Prostate gland (tissue), 2 donors: ENCODE data around the gene FAM83F. TPM values are rescaled to one million over a fixed set of nuclear protein-coding genes. Genes with fewer than 3 reads are reported as not detected.

Experiments
- DNase-seq: peaks from one replicate; pipeline ENCODE4 v3.0.0-alpha.2; 2019; ENCODE audit warnings: low spot score
- H3K27ac ChIP-seq, 2 donors: fragments of 200-600 bp; sonication (generic); 2 replicates each; pipeline ENCODE4 v1.5.1; 2017 to 2019
- H3K27me3 ChIP-seq: fragments of 200-600 bp; sonication (generic); replicated peaks from 2 replicates; pipeline ENCODE4 v1.5.1; 2019; ENCODE audit not compliant: insufficient read depth
- H3K36me3 ChIP-seq, 2 donors: fragments of 200-600 bp; sonication (generic); 1 replicate in 1 of 2; 2 replicates in 1 of 2; pipeline versions ENCODE4 v1.5.1 to v1.8.1; 2017 to 2019
- H3K4me1 ChIP-seq: fragments of 200-600 bp; sonication (generic); replicated peaks from 2 replicates; pipeline ENCODE4 v1.5.1; 2019
- H3K4me3 ChIP-seq, 2 donors: fragments of 200-600 bp; sonication (generic); 2 replicates each; pipeline ENCODE4 v1.5.1; 2017 to 2019
- H3K9me3 ChIP-seq: fragments of 200-600 bp; sonication (generic); 2 replicates; pipeline ENCODE4 v1.5.1; 2017
- CTCF ChIP-seq, 4 experiments: fragments of 200-600 bp in 2 of 4; fragments of 450-650 bp in 2 of 4; sonication (generic) in 2 of 4; IDR thresholded peaks; 1 replicate in 3 of 4; 2 replicates in 1 of 4; pipeline ENCODE4 v1.5.1; 2016 to 2019; ENCODE audit warnings: antibody characterized with exemption in 4 of 4, mild to moderate bottlenecking in 2 of 4, moderate library complexity in 2 of 4
- POLR2A ChIP-seq: fragments of 450-650 bp; IDR thresholded peaks from one replicate; pipeline ENCODE4 v1.6.1; 2016; ENCODE audit warnings: antibody characterized with exemption, mild to moderate bottlenecking
- POLR2AphosphoS5 ChIP-seq: sonication (generic); formaldehyde crosslinking; IDR thresholded peaks from one replicate; pipeline ENCODE4 v1.6.1; 2017; ENCODE audit warnings: antibody characterized with exemption
- WGBS: methylation state at CpG from one replicate; pipeline ENCODE4 v1.1.5; 2018; 5-methylcytosine and 5-hydroxymethylcytosine counted together
- intact Hi-C: fragments of 100-400 bp; cut with DNase I; formaldehyde crosslinking; loops from one replicate; pipeline ENCODE4 v1.14.2; 2022
- total RNA-seq, 2 donors: library from RNA; depleted of rRNA; stranded (reverse); fragments of >200 nt; gene quantifications; one replicate each; pipeline ENCODE4 v1.1.0, GENCODE V29; 2016

The FAM83F gene
- total RNA-seq, 2 donors from 2014 or later = 26.2 to 28.6 TPM

GRCh38 chr22:40051322-40051721 lies 56.6 kb downstream of the FAM83F start:
- Histone ChIP-seq H3K4me3 (no peak overlapping the region), H3K27me3 (no peaks in the 10 kb centered on the region), H3K36me3 (no peaks in the 10 kb centered on the region), H3K4me1 (no peaks in the 10 kb centered on the region), H3K27ac (no peak overlapping the region), H3K9me3 (no peaks in the 10 kb centered on the region)
- TF ChIP-seq CTCF (IDR thresholded peaks at IDR 0.05) (no peak), POLR2A (no peak), POLR2AphosphoS5 (no peak)
- intact Hi-C loops = no loop called here
- WGBS = 35% methylated on average over 3 of the region's 3 CpGs
- no peak for DNase-seq

GRCh38 chr22:40053460-40053859 lies 58.7 kb downstream of the FAM83F start:
- Histone ChIP-seq H3K27ac (no peak overlapping the region), H3K9me3 (no peaks in the 10 kb centered on the region), H3K4me1 (no peaks in the 10 kb centered on the region), H3K36me3 (no peaks in the 10 kb centered on the region), H3K4me3 (no peak overlapping the region), H3K27me3 (no peaks in the 10 kb centered on the region)
- TF ChIP-seq POLR2AphosphoS5 (no peak), CTCF (IDR thresholded peaks at IDR 0.05) (no peak), POLR2A (no peak)
- intact Hi-C loops = no loop called here
- no peak for DNase-seq
- WGBS = 36% methylated on average over 1 of the region's 1 CpG

- DNase-seq = no peak
- no peaks in the 10 kb centered on the region for H3K27me3 ChIP-seq
- H3K36me3 ChIP-seq = no peaks in the 10 kb centered on the region
- 93% methylated on average over 2 of the region's 2 CpGs for WGBS
- no peak for TF ChIP-seq POLR2AphosphoS5
- no peak for TF ChIP-seq CTCF (IDR thresholded peaks at IDR 0.05)
- no peak for TF ChIP-seq POLR2A
- no peaks in the 10 kb centered on the region for H3K9me3 ChIP-seq
- H3K27ac ChIP-seq = no peak overlapping the region
- H3K4me3 ChIP-seq = no peak overlapping the region
- no peaks in the 10 kb centered on the region for H3K4me1 ChIP-seq
- intact Hi-C loops = no loop called here
Observed at GRCh38 chr22:40054486-40054885, 59.7 kb downstream of the FAM83F start.

- Histone ChIP-seq H3K27me3 (no peaks in the 10 kb centered on the region), H3K36me3 (no peaks in the 10 kb centered on the region), H3K4me1 (no peaks in the 10 kb centered on the region), H3K4me3 (no peak overlapping the region), H3K27ac (no peak overlapping the region), H3K9me3 (no peaks in the 10 kb centered on the region)
- TF ChIP-seq CTCF (IDR thresholded peaks at IDR 0.05) (no peak), POLR2AphosphoS5 (no peak), POLR2A (no peak)
- intact Hi-C loops = no loop called here
- DNase-seq = no peak
- 72% methylated on average over 8 of the region's 8 CpGs for WGBS
Observed at GRCh38 chr22:40055143-40055883, 60.6 kb downstream of the FAM83F start.

GRCh38 chr22:40056154-40056553 lies 61.4 kb downstream of the FAM83F start:
- Histone ChIP-seq H3K36me3 (no peaks in the 10 kb centered on the region), H3K4me3 (no peak overlapping the region), H3K9me3 (no peaks in the 10 kb centered on the region), H3K27me3 (no peaks in the 10 kb centered on the region), H3K4me1 (no peaks in the 10 kb centered on the region), H3K27ac (no peak overlapping the region)
- DNase-seq = no peak
- TF ChIP-seq POLR2AphosphoS5 = no peak
- TF ChIP-seq CTCF (IDR thresholded peaks at IDR 0.05) = no peak
- no peak for TF ChIP-seq POLR2A
- intact Hi-C loops = no loop called here
- 81% methylated on average over 4 of the region's 4 CpGs for WGBS
